GM23338 (cell line): ENCODE measurements around the gene ATP9A. TPM values are rescaled to one million over a fixed set of nuclear protein-coding genes. Genes with fewer than 3 reads are reported as not detected.

Source experiments
- ATAC-seq: fragments of 200-7000 bp; cut with Tn5 transposase; 3 replicates; pipeline ENCODE4 v1.9.1; 2020
- DNase-seq: peaks from one replicate; pipeline ENCODE4 v3.0.0-alpha.2; 2015; ENCODE audit warnings: low spot score
- H2AFZ ChIP-seq: fragments of 200-600 bp; sonication (generic); 2 replicates; pipeline ENCODE4 v1.8.0; 2016; ENCODE audit warnings: antibody characterized with exemption, mild to moderate bottlenecking, moderate library complexity
- H3F3A ChIP-seq: fragments of 200-600 bp; sonication (generic); replicated peaks from 2 replicates; pipeline ENCODE4 v1.8.0; 2017; ENCODE audit warnings: antibody characterized with exemption, mixed run types, low read depth
- H3K27ac ChIP-seq: fragments of 200-600 bp; sonication (generic); 2 replicates; pipeline ENCODE4 v1.6.1; 2016; ENCODE audit warnings: low read depth
- H3K27me3 ChIP-seq: fragments of 200-600 bp; sonication (generic); 2 replicates; pipeline ENCODE4 v1.8.0; 2016; ENCODE audit warnings: mild to moderate bottlenecking, mixed run types, moderate library complexity; ENCODE audit not compliant: insufficient read depth
- H3K36me3 ChIP-seq: fragments of 200-600 bp; sonication (generic); 2 replicates; pipeline ENCODE4 v1.8.0; 2016; ENCODE audit warnings: mild to moderate bottlenecking; ENCODE audit not compliant: insufficient read depth
- H3K4me1 ChIP-seq: fragments of 200-600 bp; sonication (generic); 2 replicates; pipeline ENCODE4 v1.8.0; 2016; ENCODE audit warnings: mild to moderate bottlenecking, moderate library complexity; ENCODE audit not compliant: insufficient read depth
- H3K4me2 ChIP-seq: fragments of 200-600 bp; sonication (generic); 2 replicates; pipeline ENCODE4 v1.7.1; 2017; ENCODE audit warnings: mixed run types
- H3K4me3 ChIP-seq: fragments of 200-600 bp; sonication (generic); 2 replicates; pipeline ENCODE4 v1.6.1; 2016; ENCODE audit warnings: mixed run types
- H3K79me2 ChIP-seq: fragments of 200-600 bp; sonication (generic); replicated peaks from 2 replicates; pipeline ENCODE4 v1.8.0; 2017; ENCODE audit warnings: mild to moderate bottlenecking; ENCODE audit not compliant: insufficient read depth
- H3K9me2 ChIP-seq: fragments of 200-600 bp; sonication (generic); 2 replicates; pipeline ENCODE4 v1.8.0; 2017; ENCODE audit not compliant: insufficient read depth
- H4K20me1 ChIP-seq: fragments of 200-600 bp; sonication (generic); replicated peaks from 2 replicates; pipeline ENCODE4 v1.8.0; 2017; ENCODE audit warnings: mild to moderate bottlenecking; ENCODE audit not compliant: insufficient read depth
- H3K27ac Mint-ChIP-seq: 2 replicates; pipeline ENCODE4 v1.8.0; 2020; ENCODE audit warnings: inconsistent platforms, mild to moderate bottlenecking, moderate library complexity, mixed read lengths
- H3K27me3 Mint-ChIP-seq: 3 replicates; pipeline ENCODE4 v1.8.0; 2022; ENCODE audit warnings: low read depth, mild to moderate bottlenecking, moderate library complexity, mixed read lengths, inconsistent platforms; ENCODE audit not compliant: insufficient read depth, poor library complexity
- H3K36me3 Mint-ChIP-seq: 3 replicates; pipeline ENCODE4 v1.8.0; 2021; ENCODE audit warnings: low read depth, mild to moderate bottlenecking, inconsistent platforms, moderate library complexity, mixed read lengths
- H3K4me1 Mint-ChIP-seq: 3 replicates; pipeline ENCODE4 v1.8.0; 2020; ENCODE audit warnings: mild to moderate bottlenecking, inconsistent platforms, mixed read lengths
- H3K4me3 Mint-ChIP-seq: 3 replicates; pipeline ENCODE4 v1.8.0; 2021; ENCODE audit warnings: moderate library complexity, mild to moderate bottlenecking, inconsistent platforms, mixed read lengths
- H3K9me3 Mint-ChIP-seq: 3 replicates; pipeline ENCODE4 v1.8.0; 2020; ENCODE audit warnings: moderate library complexity, mild to moderate bottlenecking, inconsistent platforms, mixed read lengths
- CREB1 ChIP-seq: fragments of 250-450 bp; sonication (Bioruptor Pico); IDR thresholded peaks from 2 replicates; pipeline ENCODE4 v1.5.0; 2020; ENCODE audit warnings: low read depth, mild to moderate bottlenecking, moderate library complexity
- CTCF ChIP-seq, 2 experiments: fragments of 200-600 bp in 1 of 2; sonication (generic) in 1 of 2; conservative IDR thresholded peaks; 2 replicates each; pipeline versions ENCODE4 v1.5.1 to v1.6.1; 2016 to 2017; ENCODE audit warnings: antibody characterized with exemption in 2 of 2, low read depth in 2 of 2, mild to moderate bottlenecking in 2 of 2, moderate library complexity in 1 of 2
- EZH2 ChIP-seq: fragments of 200-600 bp; sonication (generic); IDR thresholded peaks from one replicate; pipeline ENCODE4 v1.8.0; 2017; ENCODE audit warnings: antibody characterized with exemption, mild to moderate bottlenecking, low read depth; ENCODE audit not compliant: unreplicated experiment
- EZH2phosphoT487 ChIP-seq: fragments of 200-600 bp; sonication (generic); IDR thresholded peaks from one replicate; pipeline ENCODE4 v1.8.1; 2018; ENCODE audit warnings: antibody characterized with exemption; ENCODE audit not compliant: unreplicated experiment
- JUNB ChIP-seq: IDR thresholded peaks from one replicate; pipeline ENCODE4 v1.6.1; 2016; ENCODE audit warnings: antibody characterized with exemption; ENCODE audit not compliant: unreplicated experiment
- NANOG ChIP-seq: IDR thresholded peaks from 2 replicates; pipeline ENCODE4 v1.6.1; 2016; ENCODE audit warnings: antibody characterized with exemption, borderline replicate concordance
- POLR2AphosphoS5 ChIP-seq: IDR thresholded peaks from 2 replicates; pipeline ENCODE4 v1.6.1; 2016; ENCODE audit warnings: antibody characterized with exemption, low read depth
- REST ChIP-seq: IDR thresholded peaks from one replicate; pipeline ENCODE4 v1.6.1; 2018; ENCODE audit warnings: antibody characterized with exemption; ENCODE audit not compliant: unreplicated experiment
- STAT1 ChIP-seq: IDR thresholded peaks from one replicate; pipeline ENCODE4 v1.6.1; 2016; ENCODE audit warnings: antibody characterized with exemption; ENCODE audit not compliant: unreplicated experiment
- ZNF114 ChIP-seq: fragments of 250-450 bp; sonication (Bioruptor Pico); IDR thresholded peaks from 2 replicates; pipeline ENCODE4 v1.5.0; 2020; ENCODE audit warnings: mild to moderate bottlenecking, moderate library complexity
- ZNF331 ChIP-seq: fragments of 250-450 bp; sonication (Bioruptor Pico); IDR thresholded peaks from 2 replicates; pipeline ENCODE4 v1.5.0; 2020; ENCODE audit warnings: low read depth, mild to moderate bottlenecking, moderate library complexity
- polyA plus RNA-seq: library from polyadenylated mRNA; unstranded; fragments of >200 nt; fragmentation: Nextera tagmentation; extraction: Ambion mirVana; gene quantifications from 2 replicates; pipeline ENCODE4 v1.2.1, GENCODE V29; 2016
- total RNA-seq: library from RNA; depleted of rRNA; stranded (reverse); fragments of >200 nt; shearing (Covaris generic); gene quantifications from 2 replicates; pipeline ENCODE4 v1.2.3, GENCODE V29; 2014
- TF ChIP-seq, protein P1 (sequence below): fragments of 250-450 bp; sonication (Bioruptor Pico); IDR thresholded peaks from 2 replicates; pipeline ENCODE4 v1.5.0; 2020; ENCODE audit warnings: mild to moderate bottlenecking, moderate library complexity
- TF ChIP-seq, protein P2 (sequence below): IDR thresholded peaks from 2 replicates; pipeline ENCODE4 v1.6.1; 2016; ENCODE audit warnings: antibody characterized with exemption

The ATP9A gene
- total and polyA plus RNA-seq, 2 experiments from 2014 or later = 0.94 to 5.9 TPM

DNA sequence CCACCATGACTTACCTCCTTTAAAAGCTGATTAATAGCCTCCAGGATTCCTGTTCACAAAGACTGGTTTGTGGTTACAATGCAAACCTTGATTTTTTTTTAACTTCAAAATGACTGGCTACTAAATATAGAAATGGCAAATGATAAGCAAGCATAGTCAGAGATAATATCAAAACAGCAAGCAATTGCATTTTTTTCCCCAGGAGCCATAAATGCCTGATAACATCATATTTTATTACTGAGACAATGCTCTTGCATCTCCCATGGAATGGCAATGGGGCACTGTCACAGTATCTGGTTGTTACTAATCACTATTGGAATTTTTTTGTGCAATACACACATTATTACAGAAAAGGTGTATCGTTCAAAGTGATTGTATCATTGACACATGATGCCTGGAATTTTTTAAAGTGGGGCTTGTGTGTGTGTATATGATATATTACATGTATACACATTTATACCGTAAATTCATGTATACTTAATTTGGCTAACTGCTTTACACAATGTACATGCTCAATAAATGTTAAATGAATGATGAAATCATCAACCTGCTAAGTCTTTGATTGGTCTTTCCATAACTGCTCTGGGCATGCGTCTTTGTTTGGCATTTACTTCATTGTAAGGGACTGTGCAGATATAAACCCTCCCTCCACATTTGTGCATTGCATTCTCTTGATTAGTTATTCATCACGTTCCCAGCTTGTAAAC lies 35.1 kb upstream of the ATP9A start:
- peak overlapping the region; percentile 39 for H3K4me2 ChIP-seq
- H3K27ac Mint-ChIP-seq = peak overlapping the region; percentile 98

More for the DNA sequence above, 35.1 kb upstream of the ATP9A start:
- Histone ChIP-seq H3F3A (no peaks in the 10 kb centered on the region), H2AFZ (no peak overlapping the region), H3K79me2 (peaks cover 35% of the 10 kb centered on the region), H4K20me1 (no peaks in the 10 kb centered on the region), H3K4me3 (peak overlapping the region; percentile 76), H3K4me1 (peaks cover 6% of the 10 kb centered on the region), H3K9me2 (no peaks in the 10 kb centered on the region), H3K36me3 (no peaks in the 10 kb centered on the region), H3K27me3 (no peaks in the 10 kb centered on the region), H3K27ac (no peak overlapping the region)
- ATAC-seq (no peak), DNase-seq (no peak)
- H3K27me3 Mint-ChIP-seq = peaks cover 22% of the 10 kb centered on the region
- TF ChIP-seq, protein P1, sequence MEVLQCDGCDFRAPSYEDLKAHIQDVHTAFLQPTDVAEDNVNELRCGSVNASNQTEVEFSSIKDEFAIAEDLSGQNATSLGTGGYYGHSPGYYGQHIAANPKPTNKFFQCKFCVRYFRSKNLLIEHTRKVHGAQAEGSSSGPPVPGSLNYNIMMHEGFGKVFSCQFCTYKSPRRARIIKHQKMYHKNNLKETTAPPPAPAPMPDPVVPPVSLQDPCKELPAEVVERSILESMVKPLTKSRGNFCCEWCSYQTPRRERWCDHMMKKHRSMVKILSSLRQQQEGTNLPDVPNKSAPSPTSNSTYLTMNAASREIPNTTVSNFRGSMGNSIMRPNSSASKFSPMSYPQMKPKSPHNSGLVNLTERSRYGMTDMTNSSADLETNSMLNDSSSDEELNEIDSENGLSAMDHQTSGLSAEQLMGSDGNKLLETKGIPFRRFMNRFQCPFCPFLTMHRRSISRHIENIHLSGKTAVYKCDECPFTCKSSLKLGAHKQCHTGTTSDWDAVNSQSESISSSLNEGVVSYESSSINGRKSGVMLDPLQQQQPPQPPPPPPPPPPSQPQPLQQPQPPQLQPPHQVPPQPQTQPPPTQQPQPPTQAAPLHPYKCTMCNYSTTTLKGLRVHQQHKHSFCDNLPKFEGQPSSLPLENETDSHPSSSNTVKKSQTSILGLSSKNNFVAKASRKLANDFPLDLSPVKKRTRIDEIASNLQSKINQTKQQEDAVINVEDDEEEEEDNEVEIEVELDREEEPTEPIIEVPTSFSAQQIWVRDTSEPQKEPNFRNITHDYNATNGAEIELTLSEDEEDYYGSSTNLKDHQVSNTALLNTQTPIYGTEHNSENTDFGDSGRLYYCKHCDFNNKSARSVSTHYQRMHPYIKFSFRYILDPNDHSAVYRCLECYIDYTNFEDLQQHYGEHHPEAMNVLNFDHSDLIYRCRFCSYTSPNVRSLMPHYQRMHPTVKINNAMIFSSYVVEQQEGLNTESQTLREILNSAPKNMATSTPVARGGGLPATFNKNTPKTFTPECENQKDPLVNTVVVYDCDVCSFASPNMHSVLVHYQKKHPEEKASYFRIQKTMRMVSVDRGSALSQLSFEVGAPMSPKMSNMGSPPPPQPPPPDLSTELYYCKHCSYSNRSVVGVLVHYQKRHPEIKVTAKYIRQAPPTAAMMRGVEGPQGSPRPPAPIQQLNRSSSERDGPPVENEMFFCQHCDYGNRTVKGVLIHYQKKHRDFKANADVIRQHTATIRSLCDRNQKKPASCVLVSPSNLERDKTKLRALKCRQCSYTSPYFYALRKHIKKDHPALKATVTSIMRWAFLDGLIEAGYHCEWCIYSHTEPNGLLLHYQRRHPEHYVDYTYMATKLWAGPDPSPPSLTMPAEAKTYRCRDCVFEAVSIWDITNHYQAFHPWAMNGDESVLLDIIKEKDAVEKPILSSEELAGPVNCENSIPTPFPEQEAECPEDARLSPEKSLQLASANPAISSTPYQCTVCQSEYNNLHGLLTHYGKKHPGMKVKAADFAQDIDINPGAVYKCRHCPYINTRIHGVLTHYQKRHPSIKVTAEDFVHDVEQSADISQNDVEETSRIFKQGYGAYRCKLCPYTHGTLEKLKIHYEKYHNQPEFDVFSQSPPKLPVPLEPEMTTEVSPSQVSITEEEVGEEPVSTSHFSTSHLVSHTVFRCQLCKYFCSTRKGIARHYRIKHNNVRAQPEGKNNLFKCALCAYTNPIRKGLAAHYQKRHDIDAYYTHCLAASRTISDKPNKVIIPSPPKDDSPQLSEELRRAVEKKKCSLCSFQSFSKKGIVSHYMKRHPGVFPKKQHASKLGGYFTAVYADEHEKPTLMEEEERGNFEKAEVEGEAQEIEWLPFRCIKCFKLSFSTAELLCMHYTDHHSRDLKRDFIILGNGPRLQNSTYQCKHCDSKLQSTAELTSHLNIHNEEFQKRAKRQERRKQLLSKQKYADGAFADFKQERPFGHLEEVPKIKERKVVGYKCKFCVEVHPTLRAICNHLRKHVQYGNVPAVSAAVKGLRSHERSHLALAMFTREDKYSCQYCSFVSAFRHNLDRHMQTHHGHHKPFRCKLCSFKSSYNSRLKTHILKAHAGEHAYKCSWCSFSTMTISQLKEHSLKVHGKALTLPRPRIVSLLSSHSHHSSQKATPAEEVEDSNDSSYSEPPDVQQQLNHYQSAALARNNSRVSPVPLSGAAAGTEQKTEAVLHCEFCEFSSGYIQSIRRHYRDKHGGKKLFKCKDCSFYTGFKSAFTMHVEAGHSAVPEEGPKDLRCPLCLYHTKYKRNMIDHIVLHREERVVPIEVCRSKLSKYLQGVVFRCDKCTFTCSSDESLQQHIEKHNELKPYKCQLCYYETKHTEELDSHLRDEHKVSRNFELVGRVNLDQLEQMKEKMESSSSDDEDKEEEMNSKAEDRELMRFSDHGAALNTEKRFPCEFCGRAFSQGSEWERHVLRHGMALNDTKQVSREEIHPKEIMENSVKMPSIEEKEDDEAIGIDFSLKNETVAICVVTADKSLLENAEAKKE (CRISPR knock-in tag) = no peak
- TF ChIP-seq ZNF114 (CRISPR knock-in tag) (no peak), REST (no peak), NANOG (no peak), JUNB (no peak), CTCF (conservative IDR thresholded peaks at IDR 0.05; ENCODE audit: low read depth in 2 of 2) (no peak), CREB1 (CRISPR knock-in tag) (no peak), ZNF331 (no peak), POLR2AphosphoS5 (no peak), EZH2phosphoT487 (no peak), STAT1 (no peak), EZH2 (no peak)
- TF ChIP-seq, protein P2, sequence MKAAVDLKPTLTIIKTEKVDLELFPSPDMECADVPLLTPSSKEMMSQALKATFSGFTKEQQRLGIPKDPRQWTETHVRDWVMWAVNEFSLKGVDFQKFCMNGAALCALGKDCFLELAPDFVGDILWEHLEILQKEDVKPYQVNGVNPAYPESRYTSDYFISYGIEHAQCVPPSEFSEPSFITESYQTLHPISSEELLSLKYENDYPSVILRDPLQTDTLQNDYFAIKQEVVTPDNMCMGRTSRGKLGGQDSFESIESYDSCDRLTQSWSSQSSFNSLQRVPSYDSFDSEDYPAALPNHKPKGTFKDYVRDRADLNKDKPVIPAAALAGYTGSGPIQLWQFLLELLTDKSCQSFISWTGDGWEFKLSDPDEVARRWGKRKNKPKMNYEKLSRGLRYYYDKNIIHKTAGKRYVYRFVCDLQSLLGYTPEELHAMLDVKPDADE = no peak
- H3K36me3 Mint-ChIP-seq = peaks cover 16% of the 10 kb centered on the region
- no peaks in the 10 kb centered on the region for H3K9me3 Mint-ChIP-seq
- peak overlapping the region; percentile 97 for H3K4me3 Mint-ChIP-seq
- H3K4me1 Mint-ChIP-seq = peaks cover 19% of the 10 kb centered on the region
